ENCODE measurements around the gene CCDC127. TPM values are rescaled to one million over a fixed set of nuclear protein-coding genes. Genes with fewer than 3 reads are reported as not detected.
"Not testable (repeated sequence)": the region's sequence is repeated elsewhere in the genome, so short reads cannot be mapped to it uniquely, and the experiment has no call there.

Gene CCDC127, protein sequence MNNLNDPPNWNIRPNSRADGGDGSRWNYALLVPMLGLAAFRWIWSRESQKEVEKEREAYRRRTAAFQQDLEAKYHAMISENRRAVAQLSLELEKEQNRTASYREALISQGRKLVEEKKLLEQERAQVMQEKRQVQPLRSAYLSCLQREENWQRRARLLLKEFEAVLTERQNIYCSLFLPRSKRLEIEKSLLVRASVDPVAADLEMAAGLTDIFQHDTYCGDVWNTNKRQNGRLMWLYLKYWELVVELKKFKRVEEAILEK
- total RNA-seq: 10 to 100 TPM in 1 of 2 donors, 1 to 10 TPM in 1; 6.4 to 10.5 TPM

DNA sequence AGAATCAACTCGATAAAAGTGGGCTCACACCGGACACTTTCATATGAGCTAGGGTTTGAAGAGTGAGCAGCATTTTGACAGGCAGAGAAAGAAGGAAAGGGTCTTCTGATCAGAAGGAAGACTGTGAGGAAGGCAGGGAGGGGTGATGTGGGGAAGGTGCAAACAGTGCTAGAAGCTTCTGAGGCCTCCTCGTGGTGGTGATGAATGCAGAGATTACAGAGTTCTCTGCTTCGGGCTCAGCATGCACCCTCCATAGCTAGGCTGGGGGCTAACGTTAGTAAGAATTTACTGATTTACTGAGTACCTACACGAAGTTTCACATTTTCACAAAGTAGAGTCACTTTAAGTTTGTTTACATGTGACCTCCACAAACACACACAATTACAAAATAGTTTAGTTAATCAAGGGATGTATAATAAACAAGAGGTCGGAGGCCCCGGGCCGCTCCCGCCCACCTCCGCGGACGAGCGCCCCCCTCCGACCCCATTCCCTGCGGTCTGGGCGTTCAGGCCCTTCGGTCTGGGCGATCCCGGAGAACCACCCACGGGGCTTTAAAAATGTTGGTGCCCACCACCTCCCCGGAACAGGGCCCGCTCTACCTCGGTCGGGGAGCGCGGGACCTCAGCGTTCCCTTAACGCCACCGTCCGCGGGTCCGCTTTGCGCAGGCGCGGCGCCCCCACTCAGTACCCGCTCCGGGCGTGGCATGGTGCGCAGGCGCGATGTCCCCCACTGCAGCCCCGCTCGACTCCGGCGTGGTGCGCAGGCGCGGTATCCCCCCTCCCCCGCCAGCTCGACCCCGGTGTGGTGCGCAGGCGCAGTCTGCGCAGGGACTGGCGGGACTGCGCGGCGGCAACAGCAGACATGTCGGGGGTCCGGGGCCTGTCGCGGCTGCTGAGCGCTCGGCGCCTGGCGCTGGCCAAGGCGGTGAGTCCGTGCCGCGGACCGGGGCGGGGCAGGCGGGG, at the start of gene CCDC127, which contains the start of gene SDHA:
Gene CCDC127, minus strand, starts transcription at position 660 of the 963 bp plus-strand sequence. CDS start 1,304 bp downstream, outside the sequence.
Gene SDHA, plus strand, starts transcription at position 827 of the 963 bp plus-strand sequence. Its CDS starts 36 bp downstream, at position 863.
- ATAC-seq (replicated peaks): peak; percentile 83
- H3K36me3 Mint-ChIP-seq (ENCODE audit: low read depth): peaks cover 69% of the 10 kb centered on the region
- H3K4me3 Mint-ChIP-seq: peak within 1 kb of the TSS; percentile 96
- peak within 1 kb of the TSS; percentile 95 for H3K27ac Mint-ChIP-seq
- not testable (repeated sequence) for H3K9me3 Mint-ChIP-seq, H3K27me3 Mint-ChIP-seq
- peaks cover 23% of the 10 kb centered on the region for H3K4me1 Mint-ChIP-seq

DNA sequence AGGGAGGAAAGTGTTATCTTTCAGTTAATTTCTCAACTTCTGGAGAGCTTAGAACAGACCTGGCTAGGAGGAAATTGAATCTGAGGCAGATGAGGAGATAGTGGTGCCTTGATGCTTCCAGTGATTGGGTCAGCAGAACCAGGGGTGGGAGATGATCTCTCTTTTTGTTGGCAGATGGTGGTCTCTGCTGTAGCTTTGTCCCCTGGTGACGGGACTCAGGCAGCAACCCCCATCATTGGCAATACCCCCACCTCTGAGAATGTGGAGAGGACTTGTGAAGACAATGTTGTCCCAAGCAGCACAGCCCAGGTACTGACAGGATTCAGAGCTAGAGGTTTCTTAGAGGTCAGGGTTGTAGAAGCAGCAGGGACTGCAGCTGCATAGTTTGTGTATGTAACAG, 49.8 kb upstream of the CCDC127 start:
- Mint-ChIP-seq H3K36me3 (ENCODE audit: low read depth) (peaks cover 52% of the 10 kb centered on the region), H3K27me3 (no peaks in the 10 kb centered on the region), H3K9me3 (no peaks in the 10 kb centered on the region), H3K4me1 (no peaks in the 10 kb centered on the region), H3K4me3 (no peak overlapping the region), H3K27ac (no peak overlapping the region)
- ATAC-seq (replicated peaks): no peak

DNA sequence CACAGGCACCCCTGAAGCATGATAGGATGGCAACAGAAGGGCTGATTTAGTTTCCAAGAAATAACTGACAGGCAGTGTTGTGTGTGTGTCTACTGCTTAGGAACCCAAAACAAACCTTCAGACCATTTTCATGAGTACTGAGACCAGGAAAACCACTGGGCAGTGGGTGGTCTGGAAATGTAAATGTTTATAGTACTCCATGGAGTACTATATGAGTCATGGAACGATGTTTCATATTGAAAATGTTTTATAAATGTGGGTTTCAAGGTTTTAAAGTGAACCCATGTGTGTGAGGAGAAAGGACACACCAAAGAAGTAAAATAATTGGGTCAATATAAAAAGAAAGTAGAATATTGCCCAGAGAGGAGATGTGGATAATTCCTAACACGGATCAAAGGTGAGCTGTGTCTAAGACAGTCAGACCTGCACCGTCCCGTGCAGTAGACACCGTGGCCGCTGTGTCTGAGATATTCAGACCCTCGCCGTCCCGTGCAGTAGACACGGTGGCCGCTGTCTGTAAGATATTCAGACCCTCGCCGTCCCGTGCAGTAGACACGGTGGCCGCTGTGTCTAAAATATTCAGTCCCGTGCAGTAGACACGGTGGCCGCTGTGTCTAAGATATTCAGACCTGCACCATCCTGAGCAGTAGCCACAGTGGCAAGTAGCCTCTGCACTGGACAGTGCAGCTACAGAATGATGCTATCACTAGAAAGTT, 48.5 kb upstream of the CCDC127 start:
- H3K4me1 Mint-ChIP-seq; ATAC-seq (replicated peaks): not testable (repeated sequence)

DNA sequence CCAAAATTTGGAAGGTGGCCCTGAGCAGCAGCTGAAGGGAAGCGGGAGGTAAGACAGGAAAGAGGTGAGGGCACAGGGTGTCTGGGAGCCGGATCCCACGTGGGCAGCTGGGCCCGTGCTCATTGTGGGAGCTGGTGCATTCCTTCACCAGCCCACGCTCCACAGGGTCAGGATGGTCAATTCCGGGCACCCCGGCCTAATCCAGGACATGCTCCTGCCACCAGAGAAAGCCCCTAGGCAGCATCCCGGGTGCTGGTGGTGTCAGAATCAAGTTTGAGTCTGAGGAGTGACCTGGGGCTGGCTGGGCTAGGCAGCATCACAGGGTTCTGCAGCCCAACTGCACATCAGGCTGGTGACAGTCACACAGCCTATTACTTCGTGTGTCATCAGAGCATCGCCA, 46.4 kb upstream of the CCDC127 start:
- Mint-ChIP-seq H3K9me3 (no peaks in the 10 kb centered on the region), H3K27me3 (no peaks in the 10 kb centered on the region), H3K36me3 (ENCODE audit: low read depth) (peaks cover 52% of the 10 kb centered on the region), H3K27ac (peak overlapping the region; percentile 66), H3K4me1 (no peaks in the 10 kb centered on the region), H3K4me3 (no peak overlapping the region)
- no peak for ATAC-seq (replicated peaks)

More for the DNA sequence above, 48.5 kb upstream of the CCDC127 start:
- not testable (repeated sequence) for H3K4me3 Mint-ChIP-seq, H3K9me3 Mint-ChIP-seq, H3K27me3 Mint-ChIP-seq
- peaks cover 52% of the 10 kb centered on the region for H3K36me3 Mint-ChIP-seq (ENCODE audit: low read depth)
- H3K27ac Mint-ChIP-seq: peak overlapping the region; percentile 84

DNA sequence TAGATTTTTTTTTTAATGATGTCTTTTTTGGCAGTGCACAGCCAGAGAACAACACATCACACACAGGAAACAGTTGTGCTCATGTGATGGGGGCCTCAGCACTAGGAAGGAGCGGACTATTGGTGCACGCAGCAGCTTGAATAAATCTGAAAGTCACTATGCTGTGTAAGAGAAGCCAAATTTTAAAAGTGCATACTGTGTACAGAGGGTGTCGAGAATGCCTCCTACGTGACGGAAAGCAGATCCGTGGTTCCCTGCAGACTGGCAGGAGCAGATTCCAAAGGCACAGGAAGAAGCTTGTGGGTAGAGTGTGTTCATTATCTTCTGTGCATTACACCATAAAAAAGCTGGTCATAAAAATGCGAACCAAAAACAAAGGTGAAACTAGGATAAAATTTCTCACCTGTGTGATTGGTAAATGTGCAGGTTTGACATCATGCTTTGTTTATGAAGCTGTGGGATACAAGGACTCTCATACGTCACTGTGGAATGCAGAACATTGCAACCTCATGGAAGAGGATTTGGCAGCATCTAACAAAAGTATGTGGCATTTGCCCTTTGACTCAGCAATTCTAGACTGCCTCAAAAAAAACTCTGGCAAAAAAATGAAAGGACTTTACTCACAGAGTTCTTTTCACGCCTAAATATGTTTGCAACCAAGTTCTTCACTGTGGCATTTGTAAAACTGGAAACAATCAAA, 45.5 kb upstream of the CCDC127 start:
- not testable (repeated sequence) for H3K4me3 Mint-ChIP-seq; ATAC-seq (replicated peaks); H3K9me3 Mint-ChIP-seq; H3K4me1 Mint-ChIP-seq; H3K27me3 Mint-ChIP-seq
- Mint-ChIP-seq H3K27ac (peak overlapping the region; percentile 66), H3K36me3 (ENCODE audit: low read depth) (peaks cover 55% of the 10 kb centered on the region)

DNA sequence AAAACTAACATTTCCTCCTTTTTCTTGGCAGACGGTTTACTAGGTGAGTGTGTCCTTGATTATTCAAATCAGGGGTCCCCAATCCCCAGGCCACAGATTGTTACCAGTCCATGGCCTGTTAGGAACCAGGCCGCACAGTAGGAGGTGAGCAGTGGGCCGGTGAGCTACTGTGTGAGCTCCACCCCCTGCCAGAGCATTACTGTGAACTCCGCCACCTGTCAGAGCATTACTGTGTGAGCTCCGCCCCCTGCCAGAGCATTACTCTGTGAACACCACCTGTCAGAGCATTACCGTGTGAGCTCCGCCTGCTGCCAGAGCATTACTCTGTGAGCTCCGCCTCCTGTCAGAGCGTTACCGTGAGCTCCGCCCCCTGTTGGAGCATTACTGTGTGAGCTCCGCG, 39.2 kb upstream of the CCDC127 start:
- H3K9me3 Mint-ChIP-seq: no peaks in the 10 kb centered on the region
- H3K4me3 Mint-ChIP-seq: no peak overlapping the region
- H3K27ac Mint-ChIP-seq: no peak overlapping the region
- no peaks in the 10 kb centered on the region for H3K27me3 Mint-ChIP-seq
- peaks cover 9% of the 10 kb centered on the region for H3K4me1 Mint-ChIP-seq
- no peak for ATAC-seq (replicated peaks)
- peaks cover 60% of the 10 kb centered on the region for H3K36me3 Mint-ChIP-seq (ENCODE audit: low read depth)

DNA sequence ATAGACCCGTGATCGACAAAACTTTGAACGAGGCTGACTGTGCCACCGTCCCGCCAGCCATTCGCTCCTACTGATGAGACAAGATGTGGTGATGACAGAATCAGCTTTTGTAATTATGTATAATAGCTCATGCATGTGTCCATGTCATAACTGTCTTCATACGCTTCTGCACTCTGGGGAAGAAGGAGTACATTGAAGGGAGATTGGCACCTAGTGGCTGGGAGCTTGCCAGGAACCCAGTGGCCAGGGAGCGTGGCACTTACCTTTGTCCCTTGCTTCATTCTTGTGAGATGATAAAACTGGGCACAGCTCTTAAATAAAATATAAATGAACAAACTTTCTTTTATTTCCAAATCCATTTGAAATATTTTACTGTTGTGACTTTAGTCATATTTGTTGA, 38.4 kb upstream of the CCDC127 start:
- H3K36me3 Mint-ChIP-seq (ENCODE audit: low read depth): peaks cover 62% of the 10 kb centered on the region
- H3K4me1 Mint-ChIP-seq; H3K27ac Mint-ChIP-seq; H3K27me3 Mint-ChIP-seq; H3K9me3 Mint-ChIP-seq; H3K4me3 Mint-ChIP-seq; ATAC-seq (replicated peaks): not testable (repeated sequence)

DNA sequence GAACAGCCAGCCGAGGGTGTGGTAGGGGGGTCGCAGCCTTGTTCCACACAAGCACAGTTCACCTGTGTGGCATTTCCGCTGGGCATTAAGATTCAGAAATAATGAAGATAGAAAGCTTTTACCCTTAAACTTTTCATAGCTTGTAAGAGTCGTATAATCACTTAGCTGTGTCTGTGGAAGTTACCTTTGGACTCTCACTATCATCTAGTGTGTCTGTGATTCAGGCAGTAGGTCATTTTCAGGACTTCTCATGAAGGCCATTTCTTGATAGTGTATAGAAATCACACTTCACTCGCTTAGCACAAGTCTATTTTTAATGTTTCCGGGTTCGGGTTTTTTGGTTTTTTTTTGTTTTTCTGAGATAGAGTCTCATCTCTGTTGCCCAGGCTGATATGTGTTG, 37.2 kb upstream of the CCDC127 start:
- not testable (repeated sequence) for H3K9me3 Mint-ChIP-seq; ATAC-seq (replicated peaks); H3K4me3 Mint-ChIP-seq; H3K4me1 Mint-ChIP-seq; H3K27ac Mint-ChIP-seq; H3K27me3 Mint-ChIP-seq
- H3K36me3 Mint-ChIP-seq (ENCODE audit: low read depth): peaks cover 70% of the 10 kb centered on the region

DNA sequence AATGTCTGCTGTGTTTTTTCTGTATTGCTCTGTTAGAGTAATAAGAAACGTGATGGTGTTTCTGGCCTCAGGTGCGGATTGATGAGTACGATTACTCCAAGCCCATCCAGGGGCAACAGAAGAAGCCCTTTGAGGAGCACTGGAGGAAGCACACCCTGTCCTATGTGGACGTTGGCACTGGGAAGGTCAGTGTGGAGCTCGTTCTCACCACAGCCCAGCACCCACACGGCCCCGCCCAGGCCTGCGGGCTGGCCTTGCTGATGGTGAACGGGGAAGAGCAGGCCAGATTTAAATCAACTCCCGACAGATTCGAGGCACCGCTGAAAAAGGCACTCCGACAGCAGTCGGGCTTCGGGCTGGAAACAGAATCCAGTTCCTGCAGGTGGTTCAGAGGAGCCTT, 36.4 kb upstream of the CCDC127 start:
- not testable (repeated sequence) for H3K4me3 Mint-ChIP-seq; ATAC-seq (replicated peaks); H3K27ac Mint-ChIP-seq; H3K9me3 Mint-ChIP-seq; H3K4me1 Mint-ChIP-seq; H3K27me3 Mint-ChIP-seq
- H3K36me3 Mint-ChIP-seq (ENCODE audit: low read depth): peaks cover 78% of the 10 kb centered on the region

DNA sequence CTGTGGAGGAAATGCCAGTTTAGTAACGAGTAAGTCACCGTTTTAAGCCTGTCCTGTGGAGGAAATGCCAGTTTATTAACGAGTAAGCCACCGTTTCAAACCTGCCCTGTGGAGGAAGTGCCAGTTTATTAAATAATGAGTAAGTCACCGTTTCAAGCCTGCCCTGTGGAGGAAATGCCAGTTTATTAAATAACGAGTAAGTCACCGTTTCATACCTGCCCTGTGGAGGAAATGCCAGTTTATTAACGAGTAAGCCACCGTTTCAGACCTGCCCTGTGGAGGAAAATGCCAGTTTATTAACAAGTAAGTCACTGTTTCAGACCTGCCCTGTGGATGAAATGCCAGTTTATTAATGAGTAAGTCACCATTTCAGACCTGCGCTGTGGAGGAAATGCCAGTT, 34.6 kb upstream of the CCDC127 start:
- H3K27ac Mint-ChIP-seq: peak overlapping the region; percentile 86
- no peaks in the 10 kb centered on the region for H3K9me3 Mint-ChIP-seq
- H3K4me1 Mint-ChIP-seq: peaks cover 9% of the 10 kb centered on the region
- no peaks in the 10 kb centered on the region for H3K27me3 Mint-ChIP-seq
- ATAC-seq (replicated peaks): no peak
- H3K4me3 Mint-ChIP-seq: peak overlapping the region; percentile 54
- peaks cover 84% of the 10 kb centered on the region for H3K36me3 Mint-ChIP-seq (ENCODE audit: low read depth)

DNA sequence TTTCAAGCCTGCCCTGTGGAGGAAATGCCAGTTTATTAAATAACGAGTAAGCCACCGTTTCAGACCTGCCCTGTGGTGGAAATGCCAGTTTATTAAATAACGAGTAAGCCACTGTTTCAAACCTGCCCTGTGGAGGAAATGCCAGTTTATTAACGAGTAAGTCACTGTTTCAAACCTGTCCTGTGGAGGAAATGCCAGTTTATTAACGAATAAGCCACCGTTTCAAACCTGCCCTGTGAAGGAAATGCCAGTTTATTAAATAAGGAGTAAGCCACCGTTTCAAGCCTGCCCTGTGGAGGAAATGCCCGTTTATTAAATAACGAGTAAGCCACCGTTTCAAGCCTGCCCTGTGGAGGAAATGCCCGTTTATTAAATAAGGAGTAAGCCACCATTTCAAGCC, 34.0 kb upstream of the CCDC127 start:
- Mint-ChIP-seq H3K36me3 (ENCODE audit: low read depth) (peaks cover 84% of the 10 kb centered on the region), H3K27ac (peak overlapping the region; percentile 86), H3K4me3 (peak overlapping the region; percentile 54)
- H3K4me1 Mint-ChIP-seq; H3K9me3 Mint-ChIP-seq; ATAC-seq (replicated peaks); H3K27me3 Mint-ChIP-seq: not testable (repeated sequence)

DNA sequence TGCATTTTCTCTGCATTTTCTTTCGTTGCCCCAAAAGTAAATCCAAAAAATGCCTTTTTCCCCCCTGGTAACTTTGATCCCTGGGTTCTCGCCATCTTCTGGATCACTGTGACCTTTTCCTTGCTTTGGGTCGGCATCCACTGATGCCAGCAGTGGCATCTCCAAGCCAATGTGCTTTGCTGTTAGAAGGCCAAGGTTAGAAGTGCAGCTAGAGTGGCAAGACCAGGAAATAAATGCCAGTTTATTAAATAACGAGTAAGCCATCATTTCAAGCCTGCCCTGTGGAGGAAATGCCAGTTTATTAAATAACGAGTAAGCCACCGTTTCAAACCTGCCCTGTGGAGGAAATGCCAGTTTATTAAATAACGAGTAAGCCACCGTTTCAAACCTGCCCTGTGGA, 33.6 kb upstream of the CCDC127 start:
- peaks cover 84% of the 10 kb centered on the region for H3K36me3 Mint-ChIP-seq (ENCODE audit: low read depth)
- H3K9me3 Mint-ChIP-seq; ATAC-seq (replicated peaks); H3K4me1 Mint-ChIP-seq; H3K4me3 Mint-ChIP-seq; H3K27me3 Mint-ChIP-seq; H3K27ac Mint-ChIP-seq: not testable (repeated sequence)

DNA sequence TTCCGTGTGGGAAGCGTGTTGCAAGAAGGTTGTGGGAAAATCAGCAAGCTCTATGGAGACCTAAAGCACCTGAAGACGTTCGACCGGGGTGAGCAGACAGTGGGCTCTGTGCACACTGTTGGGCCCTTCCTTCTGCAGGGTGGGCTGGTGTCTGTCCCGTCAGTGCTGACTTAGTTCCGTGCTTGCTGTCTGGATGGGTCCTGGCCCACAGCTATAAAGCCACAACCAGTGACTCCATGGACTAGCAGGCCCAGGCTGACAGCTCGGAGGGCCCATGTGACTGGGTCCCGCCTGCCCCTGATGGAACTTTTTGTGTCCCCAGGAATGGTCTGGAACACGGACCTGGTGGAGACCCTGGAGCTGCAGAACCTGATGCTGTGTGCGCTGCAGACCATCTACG, 33.1 kb upstream of the CCDC127 start:
- H3K4me1 Mint-ChIP-seq; H3K4me3 Mint-ChIP-seq; H3K9me3 Mint-ChIP-seq; ATAC-seq (replicated peaks); H3K27me3 Mint-ChIP-seq; H3K27ac Mint-ChIP-seq: not testable (repeated sequence)
- peaks cover 84% of the 10 kb centered on the region for H3K36me3 Mint-ChIP-seq (ENCODE audit: low read depth)

DNA sequence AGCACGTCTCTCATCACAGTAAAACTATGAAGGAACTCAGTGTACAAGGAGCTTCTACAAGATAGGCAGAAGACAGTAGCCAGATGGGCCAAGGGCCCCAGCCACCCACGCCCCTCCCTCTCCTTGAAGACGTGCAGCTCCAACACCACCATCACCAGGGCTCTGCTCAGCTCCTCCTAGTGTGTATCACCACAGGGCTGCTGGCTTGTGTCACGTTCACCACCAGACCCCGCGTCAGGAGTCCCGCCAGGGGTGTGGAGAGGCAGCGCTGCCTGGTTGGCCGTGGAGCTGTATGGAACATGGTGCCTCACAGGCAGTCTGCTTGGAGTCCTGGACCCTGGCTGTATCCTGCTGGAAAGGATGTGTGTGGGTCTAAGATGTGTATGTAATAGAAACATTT, 32.4 kb upstream of the CCDC127 start:
- ATAC-seq (replicated peaks): peak; percentile 14
- not testable (repeated sequence) for H3K4me3 Mint-ChIP-seq, H3K9me3 Mint-ChIP-seq, H3K27me3 Mint-ChIP-seq, H3K4me1 Mint-ChIP-seq
- H3K36me3 Mint-ChIP-seq (ENCODE audit: low read depth): peaks cover 84% of the 10 kb centered on the region
- H3K27ac Mint-ChIP-seq: peak overlapping the region; percentile 8
